ENCODE data around the gene ELOVL7. TPM values are rescaled to one million over a fixed set of nuclear protein-coding genes. Genes with fewer than 3 reads are reported as not detected.

The ELOVL7 gene
- total RNA-seq, 1 experiment from 2014 or later, result 2.5 TPM

GRCh38 chr5:60743511-60744314, 100.4 kb downstream of the ELOVL7 start:
- no peak overlapping the region for H4K5ac ChIP-seq (ENCODE audit: insufficient read length, low read depth, low read length)
- no peak for DNase-seq
- H3K56ac ChIP-seq (ENCODE audit: insufficient read length, low read depth, low read length), result no peak overlapping the region
- no peak for TF ChIP-seq CTCF (conservative IDR thresholded peaks at IDR 0.05)
- H3K4ac ChIP-seq (ENCODE audit: low read depth, low read length), result no peak overlapping the region
- no peaks in the 10 kb centered on the region for H4K20me1 ChIP-seq (ENCODE audit: control insufficient read depth, insufficient read depth, insufficient read length)
- no peak overlapping the region for H3K14ac ChIP-seq (ENCODE audit: insufficient read depth, low read length)
- no peak overlapping the region for H2BK15ac ChIP-seq (ENCODE audit: low read depth, low read length)
- no peak overlapping the region for H3T11ph ChIP-seq (ENCODE audit: low read length)
- H3K27ac ChIP-seq (ENCODE audit: insufficient read length, low read depth, low read length), result no peak overlapping the region
- no peak overlapping the region for H4K91ac ChIP-seq (ENCODE audit: insufficient read length, low read depth, low read length)
- no peak overlapping the region for H2AK5ac ChIP-seq (ENCODE audit: insufficient read length, low read length)
- Mint-ChIP-seq H3K9me3 (peaks cover 2 to 6% of the 10 kb centered on the region in 2 experiments; a peak in 1 of 5 replicates), H3K27ac (no peak overlapping the region), H3K36me3 (ENCODE audit: insufficient read depth in 1 of 3, low read depth in 3 of 3) (peaks cover 0 to 7% (median 0%) of the 10 kb centered on the region in 3 experiments; a peak in 3 of 7 replicates), H3K27me3 (ENCODE audit: low read depth) (0 out of 2 replicates have a peak, but pooled peaks cover 3% of the 10 kb centered on the region), H3K4me1 (peaks cover 0 to 6% of the 10 kb centered on the region in 2 experiments; a peak in 2 of 4 replicates), H3K4me3 (no peak overlapping the region)
- no peak overlapping the region for H3K23ac ChIP-seq (ENCODE audit: insufficient read length, low read depth, low read length)
- no peaks in the 10 kb centered on the region for H3K4me1 ChIP-seq (ENCODE audit: insufficient read depth, low read length)
- H3K79me1 ChIP-seq (ENCODE audit: insufficient read depth, low read depth, low read length, poor library complexity, severe bottlenecking), result no peaks in the 10 kb centered on the region
- H2AFZ ChIP-seq (ENCODE audit: low read length), result no peak overlapping the region
- no peaks in the 10 kb centered on the region for H3K9me3 ChIP-seq (ENCODE audit: control insufficient read depth, low read depth, low read length)
- H3K18ac ChIP-seq (ENCODE audit: insufficient read length, low read depth, low read length), result no peak overlapping the region
- H2BK20ac ChIP-seq (ENCODE audit: low read depth, low read length, poor library complexity, severe bottlenecking), result no peak overlapping the region
- no peak overlapping the region for H2BK12ac ChIP-seq (ENCODE audit: insufficient read length, low read depth, low read length)
- WGBS (ENCODE audit: extremely low coverage, insufficient read length, low lambda C conversion rate), result no CpG with 5 or more reads among the region's 40 CpGs
- H2BK5ac ChIP-seq (ENCODE audit: insufficient read length, low read length), result no peak overlapping the region
- no peak overlapping the region for H4K8ac ChIP-seq (replicated peaks; ENCODE audit: insufficient read length, low read depth, low read length)
- H3K27me3 ChIP-seq (ENCODE audit: insufficient read depth, low read length), result no peaks in the 10 kb centered on the region
- H2BK120ac ChIP-seq (ENCODE audit: low read depth, low read length, poor library complexity, severe bottlenecking), result no peak overlapping the region
- H3K23me2 ChIP-seq (ENCODE audit: insufficient read length, low read depth, low read length, poor library complexity, severe bottlenecking), result no peaks in the 10 kb centered on the region
- no peaks in the 10 kb centered on the region for H3K79me2 ChIP-seq (ENCODE audit: insufficient read depth, low read length)
- H3K4me2 ChIP-seq (ENCODE audit: insufficient read depth, insufficient read length, low read length), result no peak overlapping the region
- H3K9ac ChIP-seq (ENCODE audit: extremely low read depth, insufficient read length, low read length), result no peak overlapping the region
